SK-N-SH (cell line): Measurements from ENCODE around the gene PEX3. TPM values are rescaled to one million over a fixed set of nuclear protein-coding genes. Genes with fewer than 3 reads are reported as not detected.
A peak's percentile ranks its signal among the peaks of the same experiment; 100 is the strongest.

ENCODE experiments used
- CTCF ChIA-PET: fragments of 300-600, 350-600 bp; formaldehyde crosslinking; extraction: SDS; loops from one replicate; lab custom pipeline; 2021; lab: Yijun Ruan, JAX
- POLR2A ChIA-PET: fragments of 350-600 bp; sonication (Branson Sonifier 250); formaldehyde crosslinking; extraction: SDS; loops from one replicate; lab custom pipeline; 2020; ENCODE audit warnings: antibody characterized with exemption, inconsistent platforms; lab: Yijun Ruan, JAX
- DNase-seq: peaks from one replicate; pipeline ENCODE4 v3.0.0; 2012
- H2AFZ ChIP-seq: fragments of 200-600 bp; sonication (generic); 2 replicates; pipeline ENCODE4 v1.8.1; 2016; ENCODE audit warnings: antibody characterized with exemption, mild to moderate bottlenecking, low read depth
- H3F3A ChIP-seq: fragments of 200-600 bp; sonication (generic); replicated peaks from 2 replicates; pipeline ENCODE3; 2016; ENCODE audit warnings: antibody characterized with exemption, mild to moderate bottlenecking; ENCODE audit not compliant: insufficient read depth
- H3K27ac ChIP-seq, 2 experiments: fragments of 200-500 bp in 1 of 2; fragments of 200-600 bp in 1 of 2; sonication (Bioruptor generic) in 1 of 2; sonication (generic), shearing (Covaris generic) in 1 of 2; 2 replicates each; pipeline versions ENCODE4 v1.5.1 to v1.6.1; 2014 to 2016; ENCODE audit warnings: low read depth in 2 of 2, inconsistent platforms in 1 of 2, low read length in 1 of 2, mild to moderate bottlenecking in 1 of 2, mixed read lengths in 1 of 2
- H3K27me3 ChIP-seq: fragments of 200-600 bp; sonication (generic), shearing (Covaris generic); 2 replicates; pipeline ENCODE4 v1.6.1; 2016; ENCODE audit warnings: mixed run types; ENCODE audit not compliant: insufficient read depth
- H3K36me3 ChIP-seq, 2 experiments: fragments of 200-500 bp in 1 of 2; fragments of 200-600 bp in 1 of 2; sonication (Bioruptor generic) in 1 of 2; sonication (generic) in 1 of 2; replicated peaks in 1 of 2; 2 replicates each; pipeline versions ENCODE3 to v1.5.1; 2014 to 2016; ENCODE audit warnings: low read length in 1 of 2, mild to moderate bottlenecking in 1 of 2; ENCODE audit not compliant: insufficient read depth in 2 of 2, control insufficient read depth in 1 of 2
- H3K4me1 ChIP-seq, 2 experiments: fragments of 200-500 bp in 1 of 2; fragments of 200-600 bp in 1 of 2; sonication (Bioruptor generic) in 1 of 2; sonication (generic), shearing (Covaris generic) in 1 of 2; 2 replicates each; pipeline versions ENCODE4 v1.5.1 to v1.6.1; 2014 to 2016; ENCODE audit warnings: low read depth in 1 of 2, low read length in 1 of 2, mixed run types in 1 of 2; ENCODE audit not compliant: insufficient read depth in 2 of 2, control insufficient read depth in 1 of 2
- H3K4me2 ChIP-seq: fragments of 200-600 bp; sonication (generic), shearing (Covaris generic); 2 replicates; pipeline ENCODE4 v1.6.1; 2017; ENCODE audit warnings: mixed run types
- H3K4me3 ChIP-seq, 2 experiments: fragments of 200-500 bp in 1 of 2; fragments of 200-600 bp in 1 of 2; sonication (Bioruptor generic) in 1 of 2; sonication (generic), shearing (Covaris generic) in 1 of 2; 2 replicates each; pipeline versions ENCODE4 v1.5.1 to v1.8.1; 2014 to 2016; ENCODE audit warnings: low read depth in 2 of 2, inconsistent platforms in 1 of 2, low read length in 1 of 2, mild to moderate bottlenecking in 1 of 2, mixed read lengths in 1 of 2, moderate library complexity in 1 of 2
- H3K79me2 ChIP-seq: fragments of 200-600 bp; sonication (generic); 2 replicates; pipeline ENCODE4 v1.8.1; 2017; ENCODE audit warnings: mild to moderate bottlenecking; ENCODE audit not compliant: insufficient read depth
- H3K9ac ChIP-seq: fragments of 200-600 bp; sonication (generic); 2 replicates; pipeline ENCODE4 v1.6.1; 2017; ENCODE audit warnings: mixed run types
- H3K9me2 ChIP-seq: fragments of 200-600 bp; sonication (generic); 2 replicates; pipeline ENCODE4 v1.6.1; 2017; ENCODE audit warnings: mixed run types
- H3K9me3 ChIP-seq: fragments of 200-600 bp; sonication (generic); 2 replicates; pipeline ENCODE4 v1.6.1; 2017; ENCODE audit warnings: mixed run types, mild to moderate bottlenecking, moderate library complexity
- H4K20me1 ChIP-seq: fragments of 200-600 bp; sonication (generic); 2 replicates; pipeline ENCODE4 v1.6.1; 2017; ENCODE audit warnings: mild to moderate bottlenecking, mixed run types; ENCODE audit not compliant: insufficient read depth
- CTCF ChIP-seq: fragments of 200-600 bp; sonication (generic); IDR thresholded peaks from 2 replicates; pipeline ENCODE4 v1.6.1; 2017; ENCODE audit warnings: antibody characterized with exemption, mild to moderate bottlenecking, moderate library complexity
- FOXJ3 ChIP-seq: sonication (generic); formaldehyde crosslinking; IDR thresholded peaks from 2 replicates; pipeline ENCODE4 v1.5.1; 2020; ENCODE audit warnings: mild to moderate bottlenecking, missing genetic modification reagents
- MEF2A ChIP-seq: IDR thresholded peaks from 2 replicates; pipeline ENCODE4 v1.4.0; 2012; ENCODE audit warnings: low read depth, borderline replicate concordance
- MXI1 ChIP-seq: IDR thresholded peaks from 2 replicates; pipeline ENCODE4 v1.6.1; 2012; ENCODE audit warnings: mild to moderate bottlenecking, low read depth, low read length, improper control_type of control experiment
- RAD21 ChIP-seq: IDR thresholded peaks from 2 replicates; pipeline ENCODE4 v1.6.1; 2012; ENCODE audit warnings: mild to moderate bottlenecking, low read length
- RCOR1 ChIP-seq: fragments of 150-350 bp; IDR thresholded peaks from 2 replicates; pipeline ENCODE4 v1.6.1; 2017; ENCODE audit warnings: antibody characterized with exemption, low read length
- TAF1 ChIP-seq: IDR thresholded peaks from 2 replicates; pipeline ENCODE4 v1.6.1; 2012; ENCODE audit warnings: low read depth, mild to moderate bottlenecking, low read length, moderate library complexity, borderline replicate concordance
- TEAD4 ChIP-seq: IDR thresholded peaks from 2 replicates; pipeline ENCODE4 v1.4.0; 2012; ENCODE audit warnings: mild to moderate bottlenecking, borderline replicate concordance; ENCODE audit not compliant: insufficient read depth
- YY1 ChIP-seq: IDR thresholded peaks from 2 replicates; pipeline ENCODE4 v1.4.0; 2012; ENCODE audit warnings: low read depth, mild to moderate bottlenecking
- WGBS: methylation state at CpG from one replicate; pipeline ENCODE4 v1.1.6; 2017; ENCODE audit warnings: low lambda C conversion rate; 5-methylcytosine and 5-hydroxymethylcytosine counted together
- polyA plus RNA-seq, 3 experiments: library from polyadenylated mRNA; depleted of rRNA; stranded (reverse); fragments of >200 nt; gene quantifications; 2 replicates each; pipeline ENCODE4 v1.2.3, GENCODE V29; 2012

PEX3 gene
- polyA plus RNA-seq, 1 of the 3 experiments (the other 2 are of a cell fraction): 14.1 TPM

- 84% methylated on average over 4 of the region's 4 CpGs for WGBS
These were observed 62.8 kb downstream of the PEX3 start for GRCh38 chr6:143513410-143513809.

GRCh38 chr6:143515061-143515760, 64.6 kb downstream of the PEX3 start:
- Histone ChIP-seq H3K9me3 (no peaks in the 10 kb centered on the region), H3K27ac (no peak overlapping the region), H3F3A (no peaks in the 10 kb centered on the region), H2AFZ (no peak overlapping the region), H3K4me3 (no peak overlapping the region), H3K4me2 (no peak overlapping the region), H3K36me3 (no peaks in the 10 kb centered on the region), H3K4me1 (peaks cover 0 to 13% of the 10 kb centered on the region in 2 experiments; a peak in 1 of 4 replicates), H4K20me1 (no peaks in the 10 kb centered on the region), H3K79me2 (peaks cover 8% of the 10 kb centered on the region), H3K9ac (no peak overlapping the region), H3K27me3 (no peaks in the 10 kb centered on the region), H3K9me2 (no peaks in the 10 kb centered on the region)
- 82% methylated on average over 7 of the region's 12 CpGs for WGBS
- no peak for DNase-seq
- POLR2A ChIA-PET: no interaction called here
- TF ChIP-seq MXI1 (no peak), MEF2A (no peak)
- CTCF ChIA-PET: no interaction called here

More at GRCh38 chr6:143513410-143513809, 62.8 kb downstream of the PEX3 start:
- peak; percentile 23 for DNase-seq
- Histone ChIP-seq H3K4me1 (peaks cover 0 to 13% of the 10 kb centered on the region in 2 experiments; a peak in 2 of 4 replicates), H3F3A (no peaks in the 10 kb centered on the region), H3K27me3 (no peaks in the 10 kb centered on the region), H3K4me3 (no peak overlapping the region), H3K27ac (no peak overlapping the region), H3K9me3 (no peaks in the 10 kb centered on the region), H2AFZ (no peak overlapping the region), H3K4me2 (no peak overlapping the region), H4K20me1 (no peaks in the 10 kb centered on the region), H3K36me3 (peaks cover 0 to under 1% of the 10 kb centered on the region in 2 experiments), H3K9me2 (no peaks in the 10 kb centered on the region), H3K9ac (no peak overlapping the region), H3K79me2 (peaks cover 21% of the 10 kb centered on the region)
- POLR2A ChIA-PET: no interaction called here
- TF ChIP-seq TAF1: no peak
- TF ChIP-seq RAD21: peak; percentile 21; the same call in 1 of the 2 replicates
- TF ChIP-seq CTCF: peak; percentile 54
- TF ChIP-seq RCOR1: no peak
- CTCF ChIA-PET: interaction anchor here (0.9 to 1.3 kb wide), 7 partner anchors 9 to 142 kb away, joined by 3 to 4 read pairs (median 4); no protein-coding TSS in a partner anchor

GRCh38 chr6:143515766-143516355, 65.3 kb downstream of the PEX3 start:
- no peaks in the 10 kb centered on the region for H3K36me3 ChIP-seq
- no peaks in the 10 kb centered on the region for H4K20me1 ChIP-seq
- TF ChIP-seq TEAD4 (no peak), FOXJ3 (CRISPR knock-in tag) (no peak), YY1 (no peak), MEF2A (no peak)
- TF ChIP-seq, all 33 proteins: peak for 0
- Histone ChIP-seq H3K4me3 (no peak overlapping the region), H3K27ac (no peak overlapping the region), H2AFZ (no peak overlapping the region), H3K4me1 (peaks cover 0 to 12% of the 10 kb centered on the region in 2 experiments; a peak in 1 of 4 replicates), H3K79me2 (peaks cover 1% of the 10 kb centered on the region; the same call in 1 of the 2 replicates), H3K9me3 (no peaks in the 10 kb centered on the region), H3K4me2 (no peak overlapping the region), H3K9me2 (no peaks in the 10 kb centered on the region), H3F3A (no peaks in the 10 kb centered on the region), H3K27me3 (no peaks in the 10 kb centered on the region), H3K9ac (no peak overlapping the region)
- no peak for DNase-seq
- ChIA-PET POLR2A (no interaction called here), CTCF (no interaction called here)
- WGBS: 93% methylated on average over 5 of the region's 7 CpGs
